ENCODE results near the gene KRT78.
"Not testable (repeated sequence)": the region's sequence is repeated elsewhere in the genome, so short reads cannot be mapped to it uniquely, and the experiment has no call there.

Gene KRT78

GRCh38 chr12:52809166-52809565 lies 39.6 kb downstream of the KRT78 start:
- no peak for DNase-seq

GRCh38 chr12:52808573-52809160 lies 40.1 kb downstream of the KRT78 start:
- no peak for DNase-seq

GRCh38 chr12:52807544-52808470 lies 41.0 kb downstream of the KRT78 start:
- DNase-seq = no peak

- DNase-seq = no peak
These were observed 41.8 kb downstream of the KRT78 start for GRCh38 chr12:52806821-52807543.

GRCh38 chr12:52806169-52806811 lies 42.5 kb downstream of the KRT78 start:
- DNase-seq = no peak

GRCh38 chr12:52805739-52806138 lies 43.1 kb downstream of the KRT78 start:
- no peak for DNase-seq

GRCh38 chr12:52805000-52805399 lies 43.8 kb downstream of the KRT78 start:
- no peak for DNase-seq

- no peak for DNase-seq
These were observed 46.4 kb downstream of the KRT78 start for GRCh38 chr12:52802442-52802841.

- no peak for DNase-seq
These were observed 47.0 kb downstream of the KRT78 start for GRCh38 chr12:52801773-52802172.

GRCh38 chr12:52800259-52800917 lies 48.4 kb downstream of the KRT78 start:
- no peak for DNase-seq

- DNase-seq = no peak
These were observed 49.1 kb downstream of the KRT78 start for GRCh38 chr12:52799505-52800211.

GRCh38 chr12:52798671-52799504 lies 49.9 kb downstream of the KRT78 start:
- no peak for DNase-seq

- no peak for DNase-seq
These were observed 50.7 kb downstream of the KRT78 start for GRCh38 chr12:52798003-52798670.

- no peak for DNase-seq
These were observed 51.3 kb downstream of the KRT78 start for GRCh38 chr12:52797529-52797894.

- DNase-seq = no peak
These were observed 51.8 kb downstream of the KRT78 start for GRCh38 chr12:52796839-52797528.

GRCh38 chr12:52796429-52796794 lies 52.4 kb downstream of the KRT78 start:
- DNase-seq = no peak

- no peak for DNase-seq
These were observed 52.9 kb downstream of the KRT78 start, which contains the start of gene KRT3 for GRCh38 chr12:52795694-52796428. Gene KRT3, minus strand, starts transcription at chr12:52796117. Its CDS starts 75 bp downstream, at chr12:52796042.

GRCh38 chr12:52795332-52795674 lies 53.5 kb downstream of the KRT78 start:
- DNase-seq = not testable (repeated sequence)

Data from amniotic stem cell (primary cell).